Activated B cell treated with CpG ODN at 0.5 μM for 24 hours (primary cell): ENCODE data around the gene INO80B. TPM values are rescaled to one million over a fixed set of nuclear protein-coding genes. Genes with fewer than 3 reads are reported as not detected.

Experiments used
- ATAC-seq: fragments of 200-7000 bp; cut with Tn5 transposase; one replicate; pipeline ENCODE4 v1.10.0; 2021; ENCODE audit warnings: low read depth, mild to moderate bottlenecking, moderate library complexity
- CTCF ChIA-PET: fragments of 350-600 bp; sonication (Branson Sonifier 250); formaldehyde crosslinking; loops from one replicate; lab custom pipeline; 2021; ENCODE audit warnings: antibody characterized with exemption; lab: Charles Lee
- POLR2A ChIA-PET: fragments of 350-600 bp; sonication (Branson Sonifier 250); formaldehyde crosslinking; loops from one replicate; lab custom pipeline; 2021; ENCODE audit warnings: antibody characterized with exemption; lab: Charles Lee
- DNase-seq: peaks from one replicate; pipeline ENCODE4 v3.0.0; 2022
- H3K27ac Mint-ChIP-seq: one replicate; pipeline ENCODE4 v1.8.0; 2020; ENCODE audit warnings: mixed read lengths
- H3K27me3 Mint-ChIP-seq: one replicate; pipeline ENCODE4 v1.8.0; 2021; ENCODE audit warnings: mixed read lengths
- H3K36me3 Mint-ChIP-seq: one replicate; pipeline ENCODE4 v1.8.0; 2021; ENCODE audit warnings: low read depth, mixed read lengths
- H3K4me1 Mint-ChIP-seq: one replicate; pipeline ENCODE4 v1.8.0; 2021; ENCODE audit warnings: mixed read lengths
- H3K4me3 Mint-ChIP-seq: one replicate; pipeline ENCODE4 v1.8.0; 2020; ENCODE audit warnings: mild to moderate bottlenecking, mixed read lengths
- H3K9me3 Mint-ChIP-seq: one replicate; pipeline ENCODE4 v1.8.0; 2020; ENCODE audit warnings: mixed read lengths
- CTCF ChIP-seq: fragments of 200-600 bp; IDR thresholded peaks from one replicate; pipeline ENCODE4 v1.8.0; 2022; ENCODE audit warnings: antibody characterized with exemption, mild to moderate bottlenecking
- intact Hi-C: fragments of 100-400 bp; cut with micrococcal nuclease; formaldehyde crosslinking; loops from one replicate; pipeline ENCODE4 v1.15.1; 2024
- total RNA-seq: library from RNA; stranded (reverse); gene quantifications from 2 replicates; pipeline ENCODE4 v1.2.3, GENCODE V29; 2022

INO80B gene
- total RNA-seq, 1 donor from 2014 or later: 51.3 TPM

GRCh38 chr2:74499267-74499939 lies 44.5 kb downstream of the INO80B start, which contains the start of gene LBX2:
Gene LBX2, minus strand, starts transcription at chr2:74499603. Its CDS starts 66 bp downstream, at chr2:74499537.
- Mint-ChIP-seq H3K4me1 (peaks cover 48% of the 10 kb centered on the region), H3K27ac (peak within 1 kb of the TSS; percentile 62), H3K27me3 (peaks cover 32% of the 10 kb centered on the region), H3K36me3 (peaks cover 8% of the 10 kb centered on the region), H3K4me3 (peak within 1 kb of the TSS; percentile 87), H3K9me3 (no peaks in the 10 kb centered on the region)
- TF ChIP-seq CTCF: no peak
- intact Hi-C loops: loop anchor here (2.0 kb wide), 1 partner anchor 15 kb away; the partner anchor contains the start of gene TLX2
- CTCF ChIA-PET: interaction anchor here (0.9 to 1.5 kb wide), 2 partner anchors 17 to 32 kb away, joined by 3 to 5 read pairs; partner anchors contain the start of genes CCDC142 and TTC31
- ATAC-seq (peak; percentile 16), DNase-seq (no peak)
- POLR2A ChIA-PET: interaction anchor here (0.7 to 2.5 kb wide), 9 partner anchors 10 to 294 kb away, joined by 3 to 11 read pairs (median 3); partner anchors contain the start of genes AUP1, HTRA2 and MRPL53

GRCh38 chr2:74499940-74500577 lies 45.2 kb downstream of the INO80B start:
- peaks cover 38% of the 10 kb centered on the region for H3K27me3 Mint-ChIP-seq
- ChIA-PET CTCF (interaction anchor here (0.9 to 1.5 kb wide), 3 partner anchors 17 to 85 kb away, joined by 3 to 5 read pairs (median 3); partner anchors contain the start of genes CCDC142 and TTC31), POLR2A (interaction anchor here (1.0 to 2.5 kb wide), 9 partner anchors 9 to 88 kb away, joined by 3 to 11 read pairs (median 4); partner anchors contain the start of genes AUP1, CCDC142, HTRA2 and MRPL53)
- ATAC-seq (no peak), DNase-seq (no peak)
- no peak for TF ChIP-seq CTCF
- H3K4me1 Mint-ChIP-seq: peaks cover 54% of the 10 kb centered on the region
- no peaks in the 10 kb centered on the region for H3K9me3 Mint-ChIP-seq
- H3K4me3 Mint-ChIP-seq: peak overlapping the region; percentile 32
- intact Hi-C loops: loop anchor here (2.0 to 10.0 kb wide), 3 partner anchors 15 to 335 kb away; partner anchors contain the start of genes HK2, SEMA4F and TLX2
- peaks cover 14% of the 10 kb centered on the region for H3K36me3 Mint-ChIP-seq
- H3K27ac Mint-ChIP-seq: no peak overlapping the region

GRCh38 chr2:74500578-74500946 lies 45.7 kb downstream of the INO80B start:
- Mint-ChIP-seq H3K27me3 (peaks cover 38% of the 10 kb centered on the region), H3K27ac (no peak overlapping the region), H3K4me1 (peaks cover 59% of the 10 kb centered on the region), H3K9me3 (no peaks in the 10 kb centered on the region), H3K36me3 (peaks cover 19% of the 10 kb centered on the region), H3K4me3 (no peak overlapping the region)
- CTCF ChIA-PET: interaction anchor here (1.1 to 1.5 kb wide), 4 partner anchors 29 to 90 kb away, joined by 3 to 5 read pairs (median 4); partner anchors contain the start of genes AUP1 and HTRA2
- TF ChIP-seq CTCF: no peak
- no peak for DNase-seq
- no peak for ATAC-seq
- POLR2A ChIA-PET: interaction anchor here (0.7 to 2.5 kb wide), 8 partner anchors 8 to 87 kb away, joined by 3 to 11 read pairs (median 4); partner anchors contain the start of genes AUP1, CCDC142, HTRA2 and MRPL53
- intact Hi-C loops: loop anchor here (10.0 kb wide), 2 partner anchors 154 to 334 kb away; partner anchors contain the start of genes HK2 and SEMA4F

GRCh38 chr2:74501335-74502071 lies 46.6 kb downstream of the INO80B start:
- ChIA-PET CTCF (interaction anchor here (1.1 to 1.4 kb wide), 3 partner anchors 28 to 89 kb away, joined by 3 to 4 read pairs (median 3); partner anchors contain the start of genes AUP1 and HTRA2), POLR2A (interaction anchor here (0.6 to 2.3 kb wide), 6 partner anchors 11 to 96 kb away, joined by 3 to 10 read pairs (median 4); partner anchors contain the start of genes AUP1, CCDC142, HTRA2 and MRPL53)
- ATAC-seq (no peak), DNase-seq (no peak)
- Mint-ChIP-seq H3K4me1 (peaks cover 62% of the 10 kb centered on the region), H3K27ac (no peak overlapping the region), H3K27me3 (peaks cover 38% of the 10 kb centered on the region), H3K36me3 (peaks cover 22% of the 10 kb centered on the region), H3K9me3 (no peaks in the 10 kb centered on the region), H3K4me3 (peak overlapping the region; percentile 81)
- intact Hi-C loops: loop anchor here (10.0 kb wide), 2 partner anchors 153 to 333 kb away; partner anchors contain the start of genes HK2 and SEMA4F
- TF ChIP-seq CTCF: no peak
